OCI-LY7 (cell line): ENCODE results near the gene NPFFR2.

Experiments
- CTCF ChIP-seq: fragments of 200-600 bp; sonication (generic); conservative IDR thresholded peaks from 2 replicates; pipeline ENCODE4 v1.5.1; 2014; ENCODE audit warnings: mild to moderate bottlenecking, antibody characterized with exemption, low read length, moderate library complexity, mixed read lengths
- EZH2phosphoT487 ChIP-seq: fragments of 200-600 bp; sonication (generic); IDR thresholded peaks from 2 replicates; pipeline ENCODE4 v1.6.1; 2018; ENCODE audit warnings: low read depth, borderline replicate concordance, mild to moderate bottlenecking, mixed run types, antibody characterized with exemption, low read length, moderate library complexity, mixed read lengths

- TF ChIP-seq CTCF (no peak), EZH2phosphoT487 (no peak)
These were observed 52.8 kb downstream of the NPFFR2 start for GRCh38 chr4:72084587-72085011.
